K562 (cell line): ENCODE results near the gene SELPLG. TPM values are rescaled to one million over a fixed set of nuclear protein-coding genes. Genes with fewer than 3 reads are reported as not detected.

ENCODE experiments used
- CHD1 ChIP-seq: fragments of 200-600 bp; sonication (generic); IDR thresholded peaks from one replicate; pipeline ENCODE4 v1.6.1; 2012; ENCODE audit warnings: mild to moderate bottlenecking, moderate library complexity, low read length, inconsistent platforms
- CREB3 ChIP-seq: fragments of 450-650 bp; conservative IDR thresholded peaks from 2 replicates; pipeline ENCODE4 v1.6.1; 2016; ENCODE audit warnings: missing genetic modification characterization, low read depth, mild to moderate bottlenecking, missing compliant biosample characterization, moderate library complexity
- DIDO1 ChIP-seq: fragments of 450-650 bp; IDR thresholded peaks from 2 replicates; pipeline ENCODE4 v1.6.1; 2016; ENCODE audit warnings: low read depth, missing biosample characterization, missing genetic modification characterization
- E2F6 ChIP-seq, 2 experiments: IDR thresholded peaks; 2 replicates each; pipeline ENCODE4 v1.6.1; 2011; ENCODE audit warnings: borderline replicate concordance in 1 of 2, control low read depth in 1 of 2, low read depth in 1 of 2, low read length in 1 of 2, mild to moderate bottlenecking in 1 of 2, mixed read lengths in 1 of 2, moderate library complexity in 1 of 2; ENCODE audit not compliant: insufficient read depth in 1 of 2, insufficient read length in 1 of 2, poor library complexity in 1 of 2, severe bottlenecking in 1 of 2; ENCODE audit errors: extremely low read depth in 1 of 2
- E4F1 ChIP-seq: fragments of 250-450 bp; sonication (Bioruptor Pico); IDR thresholded peaks from 2 replicates; pipeline ENCODE4 v1.5.0; 2021; ENCODE audit warnings: mild to moderate bottlenecking, borderline replicate concordance
- ELK1 ChIP-seq: sonication (generic); formaldehyde crosslinking; IDR thresholded peaks from 2 replicates; pipeline ENCODE4 v1.8.1; 2022; ENCODE audit warnings: missing genetic modification reagents
- KLF6 ChIP-seq: fragments of 250-450 bp; sonication (Bioruptor Pico); IDR thresholded peaks from 2 replicates; pipeline ENCODE4 v1.4.0; 2020; ENCODE audit warnings: mild to moderate bottlenecking, moderate library complexity, borderline replicate concordance
- MAX ChIP-seq: sonication (generic); formaldehyde crosslinking; IDR thresholded peaks from 2 replicates; pipeline ENCODE4 v1.9.0; 2022; ENCODE audit warnings: mild to moderate bottlenecking, missing genetic modification reagents
- PTBP1 ChIP-seq: fragments of 200-400 bp; formaldehyde crosslinking; IDR thresholded peaks from 2 replicates; pipeline ENCODE4 v1.6.1; 2017; ENCODE audit warnings: low read depth, low read length
- RBM25 ChIP-seq: fragments of 200-400 bp; formaldehyde crosslinking; IDR thresholded peaks from 2 replicates; pipeline ENCODE4 v1.6.1; 2018; ENCODE audit warnings: low read length, low read depth, moderate library complexity; ENCODE audit not compliant: severe bottlenecking
- SMAD3 ChIP-seq: fragments of 450-650 bp; formaldehyde crosslinking; conservative IDR thresholded peaks from 2 replicates; pipeline ENCODE4 v1.4.0; 2020; ENCODE audit warnings: mild to moderate bottlenecking
- SOX6 ChIP-seq: fragments of 450-650 bp; IDR thresholded peaks from 2 replicates; pipeline ENCODE4 v1.6.1; 2014; ENCODE audit warnings: mild to moderate bottlenecking
- TCF7 ChIP-seq: sonication (generic); IDR thresholded peaks from 2 replicates; pipeline ENCODE4 v1.6.1; 2016; ENCODE audit warnings: antibody characterized with exemption, borderline replicate concordance
- USF1 ChIP-seq: sonication (generic); formaldehyde crosslinking; IDR thresholded peaks from 2 replicates; pipeline ENCODE4 v1.9.0; 2022; ENCODE audit warnings: mild to moderate bottlenecking, missing genetic modification reagents
- ZFP30 ChIP-seq: fragments of 250-450 bp; sonication (Bioruptor Pico); IDR thresholded peaks from 2 replicates; pipeline ENCODE4 v1.8.0; 2022; ENCODE audit warnings: moderate library complexity, mild to moderate bottlenecking, inconsistent platforms, borderline replicate concordance
- ZFP36 ChIP-seq: fragments of 150-350 bp; IDR thresholded peaks from 2 replicates; pipeline ENCODE4 v1.6.1; 2018; ENCODE audit warnings: low read length, low read depth; ENCODE audit not compliant: partially characterized antibody
- ZNF224 ChIP-seq: sonication (generic); formaldehyde crosslinking; IDR thresholded peaks from 2 replicates; pipeline ENCODE4 v1.8.0; 2022; ENCODE audit warnings: mild to moderate bottlenecking, missing genetic modification reagents
- ZNF232 ChIP-seq: sonication (generic); formaldehyde crosslinking; IDR thresholded peaks from 2 replicates; pipeline ENCODE4 v1.8.0; 2022; ENCODE audit warnings: mild to moderate bottlenecking, missing genetic modification reagents
- ZNF316 ChIP-seq: fragments of 450-650 bp; IDR thresholded peaks from 2 replicates; pipeline ENCODE4 v1.6.1; 2016
- ZNF324 ChIP-seq: fragments of 250-450 bp; sonication (Bioruptor Pico); IDR thresholded peaks from 2 replicates; pipeline ENCODE4 v1.4.0; 2020; ENCODE audit warnings: mild to moderate bottlenecking
- ZNF830 ChIP-seq: fragments of 250-450 bp; sonication (Bioruptor Pico); IDR thresholded peaks from 2 replicates; pipeline ENCODE4 v1.5.0; 2021; ENCODE audit warnings: mild to moderate bottlenecking
- polyA plus RNA-seq, 8 experiments: library from polyadenylated mRNA; depleted of rRNA in 4 of 8; stranded (reverse) in 5 of 8; unstranded in 3 of 8; fragments of >200 nt; fragmentation: Nextera tagmentation in 2 of 8; fragmentation: Illumina TruSeq in 1 of 8; extraction: Ambion mirVana in 2 of 8; extraction: Trizol in 1 of 8; gene quantifications; 2 replicates each; pipeline versions ENCODE4 v1.2.1 to v1.2.3, GENCODE V29; 2011 to 2014; ENCODE audit warnings: inconsistent platforms in 1 of 8, missing spikeins in 1 of 8
- total RNA-seq, 7 experiments: library from RNA; depleted of rRNA in 6 of 7; stranded (reverse); fragments of >200 nt in 6 of 7; fragmentation: Illumina TruSeq in 2 of 7; extraction: Trizol in 2 of 7; gene quantifications; 2 replicates each; pipeline versions ENCODE4 v1.2.1 to v1.2.3, GENCODE V29; 2011 to 2021; ENCODE audit warnings: low replicate concordance in 1 of 7

The SELPLG gene
- total and polyA plus RNA-seq, 9 of the 15 experiments (the other 6 are each of a cell fraction or from before 2014, with no cell fraction given) = 0.22 to 10.2 (median 1.7) TPM

- TF ChIP-seq E4F1 = no peak
- 0 out of 2 replicates have a peak, but pooled peaks have one; percentile 34 for TF ChIP-seq USF1 (CRISPR knock-in tag)
- peak; percentile 13; the same call in 1 of the 2 replicates for TF ChIP-seq ZNF324 (CRISPR knock-in tag)
- TF ChIP-seq SOX6 = no peak
- TF ChIP-seq CREB3 (tag) = peak; percentile 52; the same call in 1 of the 2 replicates
- TF ChIP-seq E2F6 (IDR thresholded peaks at IDR 0.05; ENCODE audit: borderline replicate concordance in 1 of 2, extremely low read depth in 1 of 2, insufficient read depth in 1 of 2, insufficient read length in 1 of 2, low read depth in 1 of 2, low read length in 1 of 2, poor library complexity in 1 of 2, severe bottlenecking in 1 of 2) = peak; percentile 65 to 85
- TF ChIP-seq ELK1 (CRISPR knock-in tag) = no peak
- TF ChIP-seq ZFP30 (CRISPR knock-in tag) = no peak
- no peak for TF ChIP-seq ZNF316
- peak; percentile 87 for TF ChIP-seq MAX (CRISPR knock-in tag)
- TF ChIP-seq DIDO1 (tag) = no peak
- TF ChIP-seq RBM25 = peak; percentile 89
- no peak for TF ChIP-seq CHD1
- TF ChIP-seq TCF7 = no peak
- no peak for TF ChIP-seq ZNF232
- no peak for TF ChIP-seq KLF6
- TF ChIP-seq ZNF830 = no peak
- TF ChIP-seq SMAD3 (CRISPR knock-in tag) = no peak
- peak; percentile 89 for TF ChIP-seq ZFP36
- TF ChIP-seq PTBP1 = 0 out of 2 replicates have a peak, but pooled peaks have one; percentile 62
- no peak for TF ChIP-seq ZNF224 (CRISPR knock-in tag)
These were observed 3.0 kb downstream of the SELPLG start (continued) for GRCh38 chr12:108630481-108631207.
